K562 treated with DMSO at 1 percent for 4 hours (cell line): ENCODE measurements around the gene DOK4. TPM values are rescaled to one million over a fixed set of nuclear protein-coding genes. Genes with fewer than 3 reads are reported as not detected.

Experiments
- total RNA-seq: library from RNA; unstranded; fragments of 300-600 nt; gene quantifications from 2 replicates; pipeline ENCODE4 v1.2.3, GENCODE V29; 2022; ENCODE audit not compliant: insufficient read depth

DOK4 gene
- 9.8 and 19.7 TPM in 2 replicates for total RNA-seq

GRCh38 chr16:57485916-57486857 is at the start of gene DOK4:
Gene DOK4, minus strand, starts transcription at chr16:57486493. Its CDS starts 6,986 bp downstream, at chr16:57479507.

GRCh38 chr16:57462209-57462977 is 23.9 kb downstream of the DOK4 start, which contains the start of gene POLR2C:
Gene POLR2C, plus strand, starts transcription at chr16:57462679. Its CDS starts 46 bp downstream, at chr16:57462725.

GRCh38 chr16:57447186-57447962 is 38.9 kb downstream of the DOK4 start, which contains the start of the genes CIAPIN1 and COQ9:
Gene CIAPIN1, minus strand, starts transcription at chr16:57447385. Its CDS starts 6,457 bp downstream, at chr16:57440928.
Gene COQ9, plus strand, starts transcription at chr16:57447479. Its CDS starts 27 bp downstream, at chr16:57447506.

Other genes with a start within 250 kb of the DOK4 start
- 29.1 and 41.6 TPM in 2 replicates for gene ARL2BP, start 241.2 kb downstream of the DOK4 start, total RNA-seq
- gene PLLP, start 201.8 kb downstream of the DOK4 start, total RNA-seq = 1.1 and 1.3 TPM in 2 replicates
- not detected in 2 replicates for gene CCL22, start 127.7 kb downstream of the DOK4 start, total RNA-seq
- gene CX3CL1, start 114.0 kb downstream of the DOK4 start, total RNA-seq = not detected in 2 replicates
- gene CCL17, start 81.7 kb downstream of the DOK4 start, total RNA-seq = not detected in 2 replicates
- 47.8 and 49.2 TPM in 2 replicates for gene CIAPIN1, start 39.1 kb downstream of the DOK4 start, total RNA-seq
- 39.8 and 48.8 TPM in 2 replicates for gene COQ9, start 39.0 kb downstream of the DOK4 start, total RNA-seq
- gene POLR2C, start 23.8 kb downstream of the DOK4 start, total RNA-seq = 102 and 128 TPM in 2 replicates
- gene CCDC102A, start 50.1 kb upstream of the DOK4 start, total RNA-seq = 2.0 and 3.0 TPM in 2 replicates
- 0.33 and 0.53 TPM in 2 replicates for gene ADGRG5, start 56.1 kb upstream of the DOK4 start, total RNA-seq
- 0.28 and 1.9 TPM in 2 replicates for gene ADGRG1, start 142.1 kb upstream of the DOK4 start, total RNA-seq
- gene ADGRG3, start 181.8 kb upstream of the DOK4 start, total RNA-seq = 0.79 and 6.4 TPM in 2 replicates
- gene DRC7, start 208.3 kb upstream of the DOK4 start, total RNA-seq = not detected in 2 replicates
- gene KATNB1, start 249.3 kb upstream of the DOK4 start, total RNA-seq = 43.3 and 44.7 TPM in 2 replicates